K562 (cell line): ENCODE measurements around the gene CUL2. TPM values are rescaled to one million over a fixed set of nuclear protein-coding genes. Genes with fewer than 3 reads are reported as not detected.

ENCODE experiments used
- CAMTA2 ChIP-seq: fragments of 250-450 bp; sonication (Bioruptor Pico); conservative IDR thresholded peaks from 2 replicates; pipeline ENCODE4 v1.5.1; 2022
- CEBPB ChIP-seq: fragments of 450-650 bp; IDR thresholded peaks from 2 replicates; pipeline ENCODE4 v1.6.1; 2016; ENCODE audit warnings: missing genetic modification characterization, missing compliant biosample characterization
- CREM ChIP-seq: IDR thresholded peaks from 2 replicates; pipeline ENCODE4 v1.6.1; 2014; ENCODE audit warnings: antibody characterized with exemption, low read depth
- DACH1 ChIP-seq: fragments of 450-650 bp; IDR thresholded peaks from 2 replicates; pipeline ENCODE4 v1.6.1; 2018; ENCODE audit not compliant: partially characterized antibody
- FOXK1 ChIP-seq: sonication (generic); formaldehyde crosslinking; IDR thresholded peaks from 2 replicates; pipeline ENCODE4 v1.8.0; 2022; ENCODE audit warnings: missing genetic modification reagents, mild to moderate bottlenecking, borderline replicate concordance
- GTF3C2 ChIP-seq: IDR thresholded peaks from 3 replicates; pipeline ENCODE4 v1.6.1; 2011; ENCODE audit warnings: borderline replicate concordance, mild to moderate bottlenecking, moderate library complexity; ENCODE audit not compliant: insufficient read length; ENCODE audit errors: extremely low read depth
- HDAC8 ChIP-seq: fragments of 450-650 bp; IDR thresholded peaks from 2 replicates; pipeline ENCODE4 v1.6.1; 2016; ENCODE audit warnings: mild to moderate bottlenecking, missing genetic modification characterization, moderate library complexity, missing compliant biosample characterization
- KLF13 ChIP-seq: fragments of 450-650 bp; IDR thresholded peaks from 2 replicates; pipeline ENCODE4 v1.6.1; 2016; ENCODE audit warnings: missing genetic modification characterization, low read depth, mild to moderate bottlenecking, missing compliant biosample characterization, moderate library complexity, borderline replicate concordance
- PCBP1 ChIP-seq: fragments of 200-400 bp; formaldehyde crosslinking; IDR thresholded peaks from 2 replicates; pipeline ENCODE4 v1.6.1; 2018; ENCODE audit warnings: mild to moderate bottlenecking, low read depth, low read length; ENCODE audit not compliant: poor library complexity, severe bottlenecking
- POLR2B ChIP-seq: fragments of 450-650 bp; IDR thresholded peaks from 2 replicates; pipeline ENCODE4 v1.6.1; 2018; ENCODE audit warnings: low read depth; ENCODE audit not compliant: partially characterized antibody
- PRMT5 ChIP-seq: sonication (generic); formaldehyde crosslinking; IDR thresholded peaks from 2 replicates; pipeline ENCODE4 v1.5.0; 2020; ENCODE audit warnings: missing genetic modification reagents
- PYGO2 ChIP-seq: fragments of 450-650 bp; IDR thresholded peaks from 2 replicates; pipeline ENCODE4 v1.6.1; 2016; ENCODE audit warnings: mild to moderate bottlenecking, missing genetic modification characterization, moderate library complexity, missing compliant biosample characterization
- SMARCC2 ChIP-seq: fragments of 450-650 bp; IDR thresholded peaks from 2 replicates; pipeline ENCODE4 v1.6.1; 2017; ENCODE audit warnings: antibody characterized with exemption, moderate library complexity, mild to moderate bottlenecking, low read depth
- SMC3 ChIP-seq: conservative IDR thresholded peaks from 2 replicates; pipeline ENCODE4 v1.6.1; 2011; ENCODE audit warnings: low read depth, low read length, improper control_type of control experiment; ENCODE audit not compliant: insufficient read depth
- SREBF1 ChIP-seq: fragments of 150-350 bp; IDR thresholded peaks from 2 replicates; pipeline ENCODE4 v1.6.1; 2014; ENCODE audit warnings: antibody characterized with exemption, low read depth, low read length, borderline replicate concordance
- VEZF1 ChIP-seq: fragments of 200-800 bp; sonication (Bioruptor generic); IDR thresholded peaks from 2 replicates; pipeline ENCODE4 v1.6.1; 2017; ENCODE audit warnings: missing genetic modification characterization, missing compliant biosample characterization
- ZNF217 ChIP-seq: sonication (generic); formaldehyde crosslinking; IDR thresholded peaks from 2 replicates; pipeline ENCODE4 v1.8.0; 2022; ENCODE audit warnings: mild to moderate bottlenecking, missing genetic modification reagents
- ZNF24 ChIP-seq: fragments of 450-650 bp; IDR thresholded peaks from 2 replicates; pipeline ENCODE4 v1.6.1; 2016
- ZNF324 ChIP-seq: fragments of 250-450 bp; sonication (Bioruptor Pico); IDR thresholded peaks from 2 replicates; pipeline ENCODE4 v1.4.0; 2020; ENCODE audit warnings: mild to moderate bottlenecking
- ZNF354B ChIP-seq: fragments of 250-450 bp; sonication (Bioruptor Pico); IDR thresholded peaks from 2 replicates; pipeline ENCODE4 v1.4.0; 2020
- ZNF583 ChIP-seq: fragments of 250-450 bp; sonication (Bioruptor Pico); IDR thresholded peaks from 2 replicates; pipeline ENCODE4 v1.4.0; 2020
- polyA plus RNA-seq, 8 experiments: library from polyadenylated mRNA; depleted of rRNA in 4 of 8; stranded (reverse) in 5 of 8; unstranded in 3 of 8; fragments of >200 nt; fragmentation: Nextera tagmentation in 2 of 8; fragmentation: Illumina TruSeq in 1 of 8; extraction: Ambion mirVana in 2 of 8; extraction: Trizol in 1 of 8; gene quantifications; 2 replicates each; pipeline versions ENCODE4 v1.2.1 to v1.2.3, GENCODE V29; 2011 to 2014; ENCODE audit warnings: inconsistent platforms in 1 of 8, missing spikeins in 1 of 8
- total RNA-seq, 7 experiments: library from RNA; depleted of rRNA in 6 of 7; stranded (reverse); fragments of >200 nt in 6 of 7; fragmentation: Illumina TruSeq in 2 of 7; extraction: Trizol in 2 of 7; gene quantifications; 2 replicates each; pipeline versions ENCODE4 v1.2.1 to v1.2.3, GENCODE V29; 2011 to 2021; ENCODE audit warnings: low replicate concordance in 1 of 7
- TF ChIP-seq, protein P1 (sequence below): fragments of 450-650 bp; formaldehyde crosslinking; conservative IDR thresholded peaks from 2 replicates; pipeline ENCODE4 v1.4.0; 2022; ENCODE audit warnings: mild to moderate bottlenecking, missing genetic modification characterization
- TF ChIP-seq, protein P2 (sequence below): fragments of 450-650 bp; IDR thresholded peaks from 2 replicates; pipeline ENCODE4 v1.6.1; 2016

The CUL2 gene
- total and polyA plus RNA-seq, 9 of the 15 experiments (the other 6 are each of a cell fraction or from before 2014, with no cell fraction given): 17.3 to 46.3 (median 41.2) TPM

GRCh38 chr10:35090162-35090954, at the start of gene CUL2 (continued):
- TF ChIP-seq PYGO2 (tag) (no peak), KLF13 (tag) (no peak), ZNF324 (CRISPR knock-in tag) (no peak), SREBF1 (0 out of 2 replicates have a peak, but pooled peaks have one; percentile 52), CEBPB (tag) (peak; percentile 100), CREM (peak; percentile 41; the same call in 1 of the 2 replicates), POLR2B (peak; percentile 30), PCBP1 (peak; percentile 94), FOXK1 (no peak), GTF3C2 (no peak), ZNF24 (0 out of 2 replicates have a peak, but pooled peaks have one; percentile 9), ZNF354B (CRISPR knock-in tag) (no peak), ZNF583 (CRISPR knock-in tag) (no peak), SMC3 (no peak), DACH1 (peak; percentile 29), PRMT5 (CRISPR knock-in tag) (no peak), CAMTA2 (CRISPR knock-in tag) (no peak), VEZF1 (CRISPR knock-in tag) (peak; percentile 66), HDAC8 (tag) (no peak), SMARCC2 (no peak), ZNF217 (CRISPR knock-in tag) (no peak)
- TF ChIP-seq, protein P1, sequence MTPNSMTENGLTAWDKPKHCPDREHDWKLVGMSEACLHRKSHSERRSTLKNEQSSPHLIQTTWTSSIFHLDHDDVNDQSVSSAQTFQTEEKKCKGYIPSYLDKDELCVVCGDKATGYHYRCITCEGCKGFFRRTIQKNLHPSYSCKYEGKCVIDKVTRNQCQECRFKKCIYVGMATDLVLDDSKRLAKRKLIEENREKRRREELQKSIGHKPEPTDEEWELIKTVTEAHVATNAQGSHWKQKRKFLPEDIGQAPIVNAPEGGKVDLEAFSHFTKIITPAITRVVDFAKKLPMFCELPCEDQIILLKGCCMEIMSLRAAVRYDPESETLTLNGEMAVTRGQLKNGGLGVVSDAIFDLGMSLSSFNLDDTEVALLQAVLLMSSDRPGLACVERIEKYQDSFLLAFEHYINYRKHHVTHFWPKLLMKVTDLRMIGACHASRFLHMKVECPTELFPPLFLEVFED (CRISPR knock-in tag): no peak
- TF ChIP-seq, protein P2, sequence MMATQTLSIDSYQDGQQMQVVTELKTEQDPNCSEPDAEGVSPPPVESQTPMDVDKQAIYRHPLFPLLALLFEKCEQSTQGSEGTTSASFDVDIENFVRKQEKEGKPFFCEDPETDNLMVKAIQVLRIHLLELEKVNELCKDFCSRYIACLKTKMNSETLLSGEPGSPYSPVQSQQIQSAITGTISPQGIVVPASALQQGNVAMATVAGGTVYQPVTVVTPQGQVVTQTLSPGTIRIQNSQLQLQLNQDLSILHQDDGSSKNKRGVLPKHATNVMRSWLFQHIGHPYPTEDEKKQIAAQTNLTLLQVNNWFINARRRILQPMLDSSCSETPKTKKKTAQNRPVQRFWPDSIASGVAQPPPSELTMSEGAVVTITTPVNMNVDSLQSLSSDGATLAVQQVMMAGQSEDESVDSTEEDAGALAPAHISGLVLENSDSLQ: peak; percentile 50
